ELF-1 (cell line): ENCODE measurements around the gene TTC9C.
"Not testable (repeated sequence)": the region's sequence is repeated elsewhere in the genome, so short reads cannot be mapped to it uniquely, and the experiment has no call there.

Experiments
- DNase-seq: peaks from one replicate; pipeline ENCODE4 v3.0.0-alpha.2; 2016; ENCODE audit warnings: low read depth, low spot score

Gene TTC9C

GRCh38 chr11:62709247-62710000 is 18.9 kb upstream of the TTC9C start:
- peak; percentile 98 for DNase-seq

DNA sequence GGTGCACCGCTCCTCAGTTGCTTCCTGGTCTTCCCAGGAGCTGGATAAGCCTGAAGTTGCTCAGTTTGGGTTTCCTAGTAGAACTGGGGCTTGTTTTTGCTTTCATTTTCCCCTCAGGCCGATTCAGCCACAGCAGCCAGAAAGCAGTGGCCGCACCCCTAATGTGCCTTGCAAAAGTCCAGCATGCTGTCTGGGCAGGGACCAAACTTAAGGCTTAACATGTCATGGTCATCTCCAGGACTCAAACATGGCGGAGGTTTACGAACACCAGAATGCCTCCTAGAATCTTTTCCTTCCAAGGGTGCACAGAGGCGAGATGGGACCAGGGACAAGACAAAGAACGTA is 18.3 kb upstream of the TTC9C start:
- DNase-seq, result no peak

GRCh38 chr11:62712276-62712812 is 15.9 kb upstream of the TTC9C start:
- no peak for DNase-seq

- no peak for DNase-seq
Observed at GRCh38 chr11:62712861-62713260, 15.4 kb upstream of the TTC9C start.

GRCh38 chr11:62713343-62713742 is 14.9 kb upstream of the TTC9C start:
- peak; percentile 34 for DNase-seq

GRCh38 chr11:62715150-62716130 is 12.8 kb upstream of the TTC9C start:
- no peak for DNase-seq

DNA sequence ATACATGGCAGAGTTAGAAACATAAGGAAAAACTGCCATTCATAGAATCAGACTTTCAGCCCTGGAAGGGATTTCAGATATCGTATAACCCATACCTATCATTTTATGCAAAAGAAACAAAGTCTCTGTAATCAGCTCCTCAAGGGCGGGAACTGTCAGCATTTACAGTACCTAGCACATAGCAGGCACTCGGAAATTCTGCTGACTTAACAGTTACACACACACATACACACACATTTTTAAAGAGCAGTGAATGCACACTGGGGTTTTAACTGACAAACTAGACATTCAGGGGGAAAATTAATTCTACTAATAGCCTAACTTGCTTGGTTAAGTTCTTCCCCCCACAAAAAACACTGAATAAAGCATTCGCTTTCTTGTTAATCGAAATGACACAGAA is 12.1 kb upstream of the TTC9C start:
- no peak for DNase-seq

- DNase-seq, result no peak
Observed at GRCh38 chr11:62716816-62717215, 11.5 kb upstream of the TTC9C start.

- no peak for DNase-seq
Observed at GRCh38 chr11:62719302-62719978, 8.8 kb upstream of the TTC9C start.

GRCh38 chr11:62721994-62722393 is 6.3 kb upstream of the TTC9C start:
- DNase-seq, result peak; percentile 73

GRCh38 chr11:62724171-62724570 is 4.1 kb upstream of the TTC9C start:
- DNase-seq, result no peak

DNA sequence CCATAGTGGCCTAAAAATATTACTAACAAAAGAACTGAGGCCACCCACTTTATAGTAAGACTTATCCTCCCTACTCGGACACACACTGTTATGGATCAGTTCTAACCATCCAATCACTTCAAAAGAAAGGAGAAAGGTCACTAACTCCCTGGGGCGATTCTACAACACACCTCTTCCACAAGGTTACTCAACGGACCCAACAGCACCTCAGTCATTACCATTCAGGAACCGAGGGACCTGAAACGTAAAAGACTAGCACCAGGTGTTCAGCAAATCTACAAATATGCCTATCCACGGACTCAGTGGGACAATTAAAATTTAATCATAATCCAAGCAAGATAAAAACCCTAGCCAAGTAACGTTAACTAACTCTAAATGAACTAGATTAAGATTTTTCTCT is 2.6 kb upstream of the TTC9C start:
- DNase-seq, result peak; percentile 53

- DNase-seq, result peak; percentile 36
Observed at GRCh38 chr11:62726156-62726914, 2.0 kb upstream of the TTC9C start.

GRCh38 chr11:62726915-62727164 is 1.4 kb upstream of the TTC9C start:
- no peak for DNase-seq

DNA sequence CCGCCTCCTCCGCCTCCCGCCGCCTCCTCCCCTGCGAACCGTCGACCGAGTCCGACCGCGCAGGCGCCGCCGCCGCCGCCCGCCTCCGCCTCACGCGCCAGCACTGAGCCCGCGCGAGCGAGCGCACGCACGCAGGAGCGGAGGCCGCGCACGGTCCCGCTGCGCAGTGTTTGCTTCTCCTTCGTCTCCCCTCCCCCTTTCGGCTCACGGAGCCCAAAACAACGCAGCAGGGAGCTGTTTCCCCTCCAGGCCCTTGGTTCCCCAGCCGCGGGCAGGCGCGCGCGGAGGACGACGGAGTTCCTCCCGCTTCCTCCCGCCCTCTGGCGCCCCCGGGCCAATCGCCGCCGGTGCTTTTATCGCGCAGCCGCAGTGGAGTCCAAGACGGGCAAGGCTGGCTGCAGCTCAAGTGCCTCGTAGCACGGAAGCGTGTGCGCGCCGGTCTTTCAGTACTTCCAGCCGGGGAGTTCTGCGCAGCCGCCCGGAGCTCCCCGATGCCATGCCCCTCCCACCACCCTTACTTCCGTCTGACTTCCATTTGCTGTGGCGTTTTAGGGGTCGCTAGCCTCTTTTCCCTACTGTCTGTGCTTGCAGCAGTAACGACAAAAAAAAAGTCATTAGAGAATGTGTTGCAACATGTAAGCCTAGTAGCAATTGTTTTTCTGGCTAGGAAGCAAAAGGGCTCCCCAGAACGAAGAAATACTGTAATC is 968 bp upstream of the TTC9C start, which contains the start of gene HNRNPUL2:
HNRNPUL2 (minus strand) TSS at position 293 of the 707 bp plus-strand sequence. CDS start 301 bp downstream, outside the sequence.
- DNase-seq, result peak; percentile 99

- peak; percentile 99 for DNase-seq
Observed at GRCh38 chr11:62727872-62728170, 465 bp upstream of the TTC9C start.

DNA sequence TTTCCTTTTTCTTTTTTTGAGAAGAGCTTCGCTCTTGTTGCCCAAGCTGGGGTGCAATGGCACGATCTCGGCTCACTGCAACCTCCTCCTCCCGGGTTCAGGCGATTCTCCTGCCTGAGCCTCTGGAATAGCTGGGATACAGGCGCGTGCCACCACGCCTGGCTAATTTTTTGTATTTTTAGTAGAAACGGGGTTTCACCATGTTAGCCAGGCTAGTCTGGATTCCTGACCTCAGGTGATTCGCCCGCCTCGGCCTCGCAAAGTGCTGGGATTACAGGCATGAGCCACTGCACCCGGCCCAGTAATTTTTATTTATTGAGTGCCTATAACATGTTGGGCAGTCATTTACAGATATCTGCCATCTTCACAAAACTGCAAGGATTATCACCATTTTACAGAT is 1.8 kb downstream of the TTC9C start:
- DNase-seq, result not testable (repeated sequence)

DNA sequence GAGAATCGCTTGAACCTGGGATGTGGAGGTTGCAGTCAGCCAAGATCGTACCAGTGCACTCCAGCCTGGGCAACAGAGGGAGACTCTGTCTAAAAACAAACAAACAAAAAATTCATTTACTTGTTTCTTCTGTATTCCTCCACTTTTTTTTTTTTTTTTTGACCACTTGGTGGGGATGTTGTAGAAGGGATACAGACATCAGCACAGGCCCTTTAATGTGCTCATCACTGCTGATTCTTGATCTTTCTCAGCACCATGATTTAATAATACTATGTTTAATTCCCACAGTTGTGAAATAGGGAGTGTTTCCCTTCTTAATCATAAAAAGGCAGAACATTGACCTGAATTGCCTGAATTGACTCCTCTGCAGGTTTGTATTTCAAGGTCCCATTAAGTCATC is 4.5 kb downstream of the TTC9C start:
- no peak for DNase-seq

DNA sequence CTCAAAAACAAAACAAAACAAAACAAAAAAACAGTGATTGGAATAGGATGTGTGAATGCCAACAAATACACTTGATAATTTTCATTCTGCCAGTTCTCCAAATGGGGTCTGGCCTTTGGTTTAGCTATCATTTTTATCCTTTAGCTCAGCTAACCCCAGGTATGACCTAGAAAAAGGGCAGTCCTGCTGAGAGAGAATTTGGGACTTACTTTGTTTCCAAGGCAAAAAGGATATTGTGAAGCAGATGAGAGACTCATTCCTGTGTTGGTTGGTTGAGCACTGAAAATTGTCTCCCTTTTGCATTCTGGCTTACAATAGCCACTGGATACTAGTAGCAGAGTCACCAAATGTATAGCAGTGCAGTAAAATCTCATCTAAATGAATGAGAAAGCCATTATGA is 8.9 kb downstream of the TTC9C start:
- DNase-seq, result no peak

DNA sequence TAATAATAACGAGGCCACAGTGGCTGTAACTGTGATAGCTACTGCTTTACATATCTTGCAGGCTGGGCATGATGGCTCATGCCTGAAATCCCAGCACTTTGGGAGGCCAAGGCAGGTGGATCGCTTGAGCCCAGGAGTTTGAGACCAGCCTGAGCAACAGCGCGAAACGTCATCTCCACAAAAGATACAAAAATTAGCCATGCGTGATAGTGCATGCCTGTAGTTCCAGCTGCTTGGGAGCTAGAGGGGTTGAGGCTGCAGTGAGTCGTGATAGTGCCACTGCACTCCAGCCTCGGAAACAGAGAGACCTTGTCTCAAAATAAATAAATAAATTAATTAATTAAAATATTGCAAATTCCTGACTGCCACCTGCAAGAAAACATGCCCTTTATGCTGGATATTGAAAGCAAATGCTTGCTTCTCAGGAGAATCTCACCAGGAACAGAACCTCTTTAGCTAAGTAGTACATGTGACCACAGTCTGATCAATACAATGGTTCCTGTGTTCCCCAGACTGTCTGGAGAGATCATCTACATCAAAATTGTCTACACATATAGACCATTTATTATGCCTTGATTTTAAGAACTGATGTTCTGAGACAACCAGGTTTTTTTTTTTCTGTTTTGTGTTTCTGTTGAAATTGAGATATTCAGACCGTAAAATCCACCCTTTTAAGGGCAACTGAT is 19.3 kb downstream of the TTC9C start:
- DNase-seq, result no peak
